ENCODE data around the gene TRIML1. TPM values are rescaled to one million over a fixed set of nuclear protein-coding genes. Genes with fewer than 3 reads are reported as not detected.
A peak's percentile ranks its signal among the peaks of the same experiment; 100 is the strongest.

Gene TRIML1
- total RNA-seq, 3 donors from 2014 or later = not detected

DNA sequence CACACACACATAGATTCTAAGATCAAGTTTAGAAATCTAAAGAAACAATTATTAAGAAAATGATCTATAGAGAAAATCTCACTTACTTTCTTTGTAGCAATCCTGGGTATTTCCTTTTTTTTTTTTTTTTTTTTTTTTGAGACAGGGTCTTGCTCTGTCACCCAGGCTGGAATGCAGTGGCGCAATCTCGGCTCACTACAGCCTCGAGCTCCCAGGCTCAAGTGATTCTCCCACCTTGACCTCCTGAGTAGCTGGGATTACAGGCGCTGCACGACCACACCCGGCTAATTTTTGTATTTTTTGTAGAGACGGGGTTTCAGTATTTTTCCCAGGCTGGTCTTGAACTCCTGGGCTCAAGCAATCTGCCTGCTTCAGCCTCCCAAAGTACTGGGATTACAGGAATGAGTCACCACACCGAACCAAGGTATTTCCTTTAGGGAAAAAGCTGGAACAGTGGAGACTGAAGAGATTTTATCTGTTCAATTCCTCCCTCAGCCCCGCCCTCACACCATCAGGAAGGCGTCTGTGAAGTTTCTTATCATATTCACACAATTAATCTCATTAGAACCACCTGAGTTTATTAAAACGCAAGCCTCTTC lies 30.0 kb upstream of the TRIML1 start, which contains the start of gene TRIML2:
Gene TRIML2, minus strand, starts transcription at position 447 of the 599 bp plus-strand sequence. CDS start 4,235 bp downstream, outside the sequence.
- DNase-seq (ENCODE audit: low spot score in 2 of 2) = no peak
- no peaks in the 10 kb centered on the region for H3K9me3 ChIP-seq
- H3K4me3 ChIP-seq = no peak within 1 kb of the TSS
- intact Hi-C loops (cut with DNase I; ENCODE audit: low total_unique reads) = no loop called here
- no peak within 1 kb of the TSS for H3K27ac ChIP-seq
- no peaks in the 10 kb centered on the region for H3K27me3 ChIP-seq
- TF ChIP-seq POLR2AphosphoS5 (IDR thresholded peaks at IDR 0.05) (no peak), POLR2A (IDR thresholded peaks at IDR 0.05) (no peak)
- TF ChIP-seq, protein P1, sequence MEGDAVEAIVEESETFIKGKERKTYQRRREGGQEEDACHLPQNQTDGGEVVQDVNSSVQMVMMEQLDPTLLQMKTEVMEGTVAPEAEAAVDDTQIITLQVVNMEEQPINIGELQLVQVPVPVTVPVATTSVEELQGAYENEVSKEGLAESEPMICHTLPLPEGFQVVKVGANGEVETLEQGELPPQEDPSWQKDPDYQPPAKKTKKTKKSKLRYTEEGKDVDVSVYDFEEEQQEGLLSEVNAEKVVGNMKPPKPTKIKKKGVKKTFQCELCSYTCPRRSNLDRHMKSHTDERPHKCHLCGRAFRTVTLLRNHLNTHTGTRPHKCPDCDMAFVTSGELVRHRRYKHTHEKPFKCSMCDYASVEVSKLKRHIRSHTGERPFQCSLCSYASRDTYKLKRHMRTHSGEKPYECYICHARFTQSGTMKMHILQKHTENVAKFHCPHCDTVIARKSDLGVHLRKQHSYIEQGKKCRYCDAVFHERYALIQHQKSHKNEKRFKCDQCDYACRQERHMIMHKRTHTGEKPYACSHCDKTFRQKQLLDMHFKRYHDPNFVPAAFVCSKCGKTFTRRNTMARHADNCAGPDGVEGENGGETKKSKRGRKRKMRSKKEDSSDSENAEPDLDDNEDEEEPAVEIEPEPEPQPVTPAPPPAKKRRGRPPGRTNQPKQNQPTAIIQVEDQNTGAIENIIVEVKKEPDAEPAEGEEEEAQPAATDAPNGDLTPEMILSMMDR (IDR thresholded peaks at IDR 0.05) = no peak
- no peaks in the 10 kb centered on the region for H3K36me3 ChIP-seq
- H3K4me1 ChIP-seq = no peaks in the 10 kb centered on the region

DNA sequence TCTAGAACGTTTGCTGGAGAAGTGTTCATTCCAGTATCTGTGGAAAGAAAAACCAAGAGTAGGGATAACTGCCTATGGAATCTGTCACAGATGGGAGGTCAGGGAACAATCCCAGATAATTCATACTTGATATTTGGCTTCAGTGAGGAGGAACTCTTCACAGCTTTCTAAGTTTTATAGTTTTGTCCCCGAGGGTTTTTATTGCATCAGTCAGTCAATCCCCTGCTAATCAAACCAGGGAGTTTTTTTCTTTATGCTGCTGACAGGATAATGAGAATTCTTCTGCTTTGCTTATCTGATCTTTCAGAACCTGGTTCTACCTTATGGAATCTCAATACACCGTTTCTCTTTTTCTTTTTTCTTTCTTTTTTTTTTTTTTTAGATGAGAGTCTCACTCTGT lies 29.2 kb upstream of the TRIML1 start:
- Histone ChIP-seq H3K27me3 (no peaks in the 10 kb centered on the region), H3K9me3 (no peaks in the 10 kb centered on the region), H3K4me1 (no peaks in the 10 kb centered on the region), H3K4me3 (no peak overlapping the region), H3K36me3 (no peaks in the 10 kb centered on the region), H3K27ac (no peak overlapping the region)
- DNase-seq (ENCODE audit: low spot score in 2 of 2) = no peak
- intact Hi-C loops (cut with DNase I; ENCODE audit: low total_unique reads) = no loop called here
- no peak for TF ChIP-seq POLR2AphosphoS5 (IDR thresholded peaks at IDR 0.05)
- no peak for TF ChIP-seq POLR2A (IDR thresholded peaks at IDR 0.05)
- TF ChIP-seq, protein P1 (IDR thresholded peaks at IDR 0.05) = no peak

DNA sequence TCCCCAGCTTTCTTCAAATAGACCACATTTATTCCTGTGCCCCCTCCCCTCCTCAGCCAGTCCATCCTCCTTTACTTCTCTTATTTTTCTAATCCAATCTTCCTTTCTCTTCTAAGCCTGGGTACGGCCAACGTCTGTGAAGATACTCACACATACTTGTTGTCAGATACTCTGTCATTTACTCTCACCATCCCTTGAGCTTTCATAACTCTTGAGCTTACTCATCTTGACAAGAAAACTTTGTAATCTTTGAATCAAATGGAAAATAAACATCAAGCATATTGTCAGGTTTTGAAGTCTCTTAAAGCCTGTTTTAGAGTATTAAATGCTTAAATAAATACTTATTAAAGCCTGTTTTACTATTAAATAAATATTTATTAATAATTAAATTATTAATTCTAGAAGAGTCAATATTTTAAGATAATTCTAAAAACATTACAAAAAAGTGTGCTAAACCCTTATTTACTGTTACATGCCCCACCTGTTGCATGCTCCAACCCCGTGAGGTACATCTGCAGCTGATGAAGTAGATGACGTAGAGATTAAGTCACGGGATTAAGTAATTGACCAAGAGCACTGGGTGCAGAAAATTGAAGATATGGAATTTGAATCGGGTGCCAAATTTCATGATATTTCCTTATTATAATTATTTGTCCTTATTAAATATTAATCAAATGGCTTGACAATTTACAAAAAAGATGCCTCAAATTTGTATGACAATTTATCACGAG lies 28.3 kb upstream of the TRIML1 start:
- intact Hi-C loops (cut with DNase I; ENCODE audit: low total_unique reads) = no loop called here
- H3K36me3 ChIP-seq = no peaks in the 10 kb centered on the region

DNA sequence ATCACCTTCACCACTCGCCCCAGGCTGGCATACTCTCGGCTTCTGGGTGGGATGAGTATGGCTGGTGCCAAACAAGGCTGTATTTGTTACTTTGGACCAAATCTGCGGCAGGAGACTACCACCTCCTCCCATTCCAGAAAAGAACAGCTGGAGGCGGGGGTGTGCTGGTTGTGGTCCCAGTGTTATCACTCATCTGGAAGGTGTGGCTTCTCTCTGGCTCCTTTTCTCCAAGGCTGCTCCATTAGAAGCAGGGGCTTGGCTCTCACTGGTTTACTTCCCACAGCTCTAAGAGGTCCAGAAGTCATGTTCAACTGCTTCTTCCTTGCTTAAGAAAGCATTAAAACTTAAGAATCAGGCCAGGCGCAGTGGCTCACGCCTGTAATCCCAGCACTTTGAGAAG lies 27.3 kb upstream of the TRIML1 start:
- Histone ChIP-seq H3K9me3 (no peaks in the 10 kb centered on the region), H3K4me3 (no peak overlapping the region), H3K27ac (peak overlapping the region in 1 of 2 donors; percentile 19), H3K36me3 (no peaks in the 10 kb centered on the region), H3K27me3 (no peaks in the 10 kb centered on the region), H3K4me1 (no peaks in the 10 kb centered on the region)
- intact Hi-C loops (cut with DNase I; ENCODE audit: low total_unique reads) = no loop called here
- no peak for DNase-seq (ENCODE audit: low spot score in 2 of 2)
- TF ChIP-seq, protein P1 (IDR thresholded peaks at IDR 0.05) = no peak
- TF ChIP-seq POLR2A (IDR thresholded peaks at IDR 0.05) (no peak), POLR2AphosphoS5 (IDR thresholded peaks at IDR 0.05) (no peak)

More for the DNA sequence above, 28.3 kb upstream of the TRIML1 start:
- DNase-seq (ENCODE audit: low spot score in 2 of 2) = no peak
- Histone ChIP-seq H3K4me3 (no peak overlapping the region), H3K27ac (no peak overlapping the region), H3K4me1 (no peaks in the 10 kb centered on the region), H3K27me3 (no peaks in the 10 kb centered on the region), H3K9me3 (no peaks in the 10 kb centered on the region)
- TF ChIP-seq POLR2AphosphoS5 (IDR thresholded peaks at IDR 0.05) = no peak
- TF ChIP-seq, protein P1 (IDR thresholded peaks at IDR 0.05) = no peak
- no peak for TF ChIP-seq POLR2A (IDR thresholded peaks at IDR 0.05)

DNA sequence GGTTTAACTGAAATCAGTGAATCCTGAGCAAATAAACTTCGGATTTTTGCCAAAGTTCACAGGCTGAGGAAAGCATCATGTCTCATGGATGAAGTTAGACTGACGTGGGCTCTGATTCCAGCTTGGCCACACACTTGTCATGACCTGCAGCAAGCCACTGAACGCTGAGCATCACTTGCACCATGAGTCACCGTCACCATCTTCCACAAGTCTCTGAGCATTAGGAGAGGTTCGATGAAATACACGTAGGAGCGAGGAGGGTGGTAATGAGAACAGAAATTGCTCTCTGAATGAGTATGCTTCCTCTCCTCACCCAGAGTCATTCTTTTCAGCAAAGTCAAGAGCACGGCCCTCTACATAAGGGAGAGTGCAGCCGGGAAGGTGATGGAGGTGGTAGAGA lies 26.1 kb upstream of the TRIML1 start:
- TF ChIP-seq, protein P1 (IDR thresholded peaks at IDR 0.05) = no peak
- TF ChIP-seq POLR2AphosphoS5 (IDR thresholded peaks at IDR 0.05) = no peak
- TF ChIP-seq POLR2A (IDR thresholded peaks at IDR 0.05) = no peak

More for the DNA sequence above, 26.1 kb upstream of the TRIML1 start:
- Histone ChIP-seq H3K27me3 (no peaks in the 10 kb centered on the region), H3K36me3 (no peaks in the 10 kb centered on the region), H3K27ac (no peak overlapping the region), H3K4me3 (no peak overlapping the region), H3K9me3 (no peaks in the 10 kb centered on the region), H3K4me1 (no peaks in the 10 kb centered on the region)
- no peak for DNase-seq (ENCODE audit: low spot score in 2 of 2)
- intact Hi-C loops (cut with DNase I; ENCODE audit: low total_unique reads) = no loop called here
